PFSK-1 (cell line): ENCODE data around the gene IQSEC2.

Experiments
- FOXP2 ChIP-seq: optimal IDR thresholded peaks from 2 replicates; pipeline ENCODE3; 2011; ENCODE audit warnings: borderline replicate concordance, control low read depth, inconsistent platforms; ENCODE audit not compliant: insufficient read depth; ENCODE audit errors: extremely low read length, extremely low read depth
- POLR2AphosphoS5 ChIP-seq: IDR thresholded peaks from 2 replicates; pipeline ENCODE4 v1.6.1; 2012; ENCODE audit warnings: low read depth, mild to moderate bottlenecking, control low read depth, low read length, moderate library complexity
- SIN3A ChIP-seq: IDR thresholded peaks from 2 replicates; pipeline ENCODE4 v1.6.1; 2012; ENCODE audit warnings: mild to moderate bottlenecking, low read length, moderate library complexity, borderline replicate concordance; ENCODE audit not compliant: insufficient read depth
- TAF1 ChIP-seq: IDR thresholded peaks from 2 replicates; pipeline ENCODE4 v1.6.1; 2012; ENCODE audit warnings: low read length, control low read depth, borderline replicate concordance; ENCODE audit not compliant: insufficient read depth
- TF ChIP-seq, protein P1 (sequence below), 2 experiments: IDR thresholded peaks; 2 replicates each; pipeline versions ENCODE4 v1.6.1 to v1.8.0; 2011 to 2012; ENCODE audit warnings: low read depth in 2 of 2, low read length in 2 of 2, control low read depth in 1 of 2, inconsistent platforms in 1 of 2, mild to moderate bottlenecking in 1 of 2, moderate library complexity in 1 of 2; ENCODE audit not compliant: insufficient read depth in 1 of 2

IQSEC2 gene

GRCh38 chrX:53237056-53237455 is 44.3 kb downstream of the IQSEC2 start:
- TF ChIP-seq SIN3A (no peak), FOXP2 (no peak), POLR2AphosphoS5 (no peak), TAF1 (no peak)
- TF ChIP-seq, protein P1, sequence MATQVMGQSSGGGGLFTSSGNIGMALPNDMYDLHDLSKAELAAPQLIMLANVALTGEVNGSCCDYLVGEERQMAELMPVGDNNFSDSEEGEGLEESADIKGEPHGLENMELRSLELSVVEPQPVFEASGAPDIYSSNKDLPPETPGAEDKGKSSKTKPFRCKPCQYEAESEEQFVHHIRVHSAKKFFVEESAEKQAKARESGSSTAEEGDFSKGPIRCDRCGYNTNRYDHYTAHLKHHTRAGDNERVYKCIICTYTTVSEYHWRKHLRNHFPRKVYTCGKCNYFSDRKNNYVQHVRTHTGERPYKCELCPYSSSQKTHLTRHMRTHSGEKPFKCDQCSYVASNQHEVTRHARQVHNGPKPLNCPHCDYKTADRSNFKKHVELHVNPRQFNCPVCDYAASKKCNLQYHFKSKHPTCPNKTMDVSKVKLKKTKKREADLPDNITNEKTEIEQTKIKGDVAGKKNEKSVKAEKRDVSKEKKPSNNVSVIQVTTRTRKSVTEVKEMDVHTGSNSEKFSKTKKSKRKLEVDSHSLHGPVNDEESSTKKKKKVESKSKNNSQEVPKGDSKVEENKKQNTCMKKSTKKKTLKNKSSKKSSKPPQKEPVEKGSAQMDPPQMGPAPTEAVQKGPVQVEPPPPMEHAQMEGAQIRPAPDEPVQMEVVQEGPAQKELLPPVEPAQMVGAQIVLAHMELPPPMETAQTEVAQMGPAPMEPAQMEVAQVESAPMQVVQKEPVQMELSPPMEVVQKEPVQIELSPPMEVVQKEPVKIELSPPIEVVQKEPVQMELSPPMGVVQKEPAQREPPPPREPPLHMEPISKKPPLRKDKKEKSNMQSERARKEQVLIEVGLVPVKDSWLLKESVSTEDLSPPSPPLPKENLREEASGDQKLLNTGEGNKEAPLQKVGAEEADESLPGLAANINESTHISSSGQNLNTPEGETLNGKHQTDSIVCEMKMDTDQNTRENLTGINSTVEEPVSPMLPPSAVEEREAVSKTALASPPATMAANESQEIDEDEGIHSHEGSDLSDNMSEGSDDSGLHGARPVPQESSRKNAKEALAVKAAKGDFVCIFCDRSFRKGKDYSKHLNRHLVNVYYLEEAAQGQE (IDR thresholded peaks at IDR 0.05; ENCODE audit: insufficient read depth in 1 of 2, low read depth in 2 of 2, low read length in 2 of 2), result no peak

DNA sequence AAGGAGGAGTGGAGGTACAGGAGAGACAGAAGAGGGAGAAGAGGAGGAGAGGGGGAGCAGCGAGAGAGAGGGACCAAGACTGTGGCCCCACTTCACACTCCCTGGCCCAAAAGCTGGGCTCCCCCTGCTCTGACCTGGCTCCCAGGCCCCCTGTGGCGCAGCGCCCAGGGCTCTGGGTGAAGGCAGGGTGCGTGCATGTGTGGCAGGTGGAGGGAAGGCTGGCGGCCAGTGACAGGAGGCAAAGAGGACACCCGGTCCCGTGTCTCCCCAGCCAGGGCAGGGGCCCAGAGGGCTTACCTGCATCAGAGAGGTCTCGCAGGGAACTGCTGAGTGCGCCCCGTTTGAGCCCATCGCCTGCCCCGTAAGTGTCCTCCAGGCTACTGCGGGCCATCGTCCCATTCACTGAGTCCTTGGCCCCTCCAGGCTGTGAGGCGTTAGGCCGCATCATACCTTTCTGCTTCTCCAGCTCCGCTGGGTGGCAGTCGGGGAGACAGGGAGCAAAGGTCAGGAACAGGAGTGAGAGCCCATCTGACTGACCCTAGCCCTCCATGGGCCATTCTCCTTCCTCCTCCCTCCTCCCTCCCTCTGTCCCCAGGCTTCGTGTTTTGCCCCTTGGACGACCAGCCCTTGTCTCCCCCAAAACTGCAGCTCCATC is 45.2 kb downstream of the IQSEC2 start:
- TF ChIP-seq FOXP2 (no peak), POLR2AphosphoS5 (no peak), TAF1 (no peak), SIN3A (no peak)
- TF ChIP-seq, protein P1 (IDR thresholded peaks at IDR 0.05; ENCODE audit: insufficient read depth in 1 of 2, low read depth in 2 of 2, low read length in 2 of 2), result no peak

GRCh38 chrX:53235566-53235965 is 45.8 kb downstream of the IQSEC2 start:
- TF ChIP-seq, protein P1 (IDR thresholded peaks at IDR 0.05; ENCODE audit: insufficient read depth in 1 of 2, low read depth in 2 of 2, low read length in 2 of 2), result no peak
- no peak for TF ChIP-seq TAF1
- TF ChIP-seq POLR2AphosphoS5, result no peak
- TF ChIP-seq FOXP2, result no peak
- no peak for TF ChIP-seq SIN3A

DNA sequence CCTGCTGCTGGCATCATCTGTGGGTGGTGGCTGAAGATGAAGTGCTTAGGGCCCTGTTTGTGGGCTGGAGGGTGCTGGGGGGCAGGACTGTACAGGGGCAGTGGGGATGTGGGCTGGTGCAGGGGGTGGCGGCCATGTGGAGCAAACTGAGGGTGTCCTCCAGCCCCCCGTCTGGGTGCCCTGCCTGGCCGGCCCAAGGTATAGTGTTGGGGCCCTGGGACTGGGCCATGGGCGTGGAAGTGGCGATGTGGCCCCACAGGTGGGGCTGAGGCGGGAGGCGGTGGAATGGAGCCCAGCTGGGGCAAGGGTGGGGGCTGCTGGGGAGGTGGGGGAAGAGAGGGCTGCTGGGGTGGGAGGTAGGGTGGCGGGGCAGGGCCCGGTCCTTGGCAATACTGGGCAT is 46.9 kb downstream of the IQSEC2 start:
- TF ChIP-seq TAF1 (no peak), SIN3A (no peak), FOXP2 (no peak)

DNA sequence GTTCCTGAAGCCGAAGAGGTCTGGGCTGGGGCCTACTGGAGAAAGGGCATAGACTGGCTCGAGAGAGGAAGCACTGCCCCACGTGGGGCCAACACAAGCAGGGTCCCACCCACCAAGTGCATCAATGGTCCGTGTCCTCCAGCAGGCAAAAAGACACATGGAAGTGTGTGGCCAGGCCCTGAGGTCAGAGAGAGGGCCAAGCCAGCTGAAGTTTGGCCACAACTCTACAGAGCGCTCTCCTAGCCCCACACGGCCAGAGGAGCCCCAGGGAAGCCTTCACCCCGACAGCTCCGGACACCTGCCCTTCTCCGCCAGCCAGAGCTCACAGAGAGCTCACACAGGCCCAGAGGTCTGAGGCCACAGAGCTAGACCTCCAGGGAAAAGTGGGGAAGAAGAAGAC is 47.8 kb downstream of the IQSEC2 start:
- TF ChIP-seq POLR2AphosphoS5 (no peak), SIN3A (no peak), TAF1 (no peak), FOXP2 (no peak)
- TF ChIP-seq, protein P1 (IDR thresholded peaks at IDR 0.05; ENCODE audit: insufficient read depth in 1 of 2, low read depth in 2 of 2, low read length in 2 of 2), result no peak
